DLD1 (cell line): ENCODE data around the gene C9orf85.

Source experiments
- in situ Hi-C: cut with HindIII; loops from 2 replicates; pipeline ENCODE4 v1.10.0; 2017; ENCODE audit warnings: low sequenced_read_pairs

C9orf85 gene

GRCh38 chr9:71901695-71902597 lies 9.5 kb upstream of the C9orf85 start:
- in situ Hi-C loops: no loop called here

DNA sequence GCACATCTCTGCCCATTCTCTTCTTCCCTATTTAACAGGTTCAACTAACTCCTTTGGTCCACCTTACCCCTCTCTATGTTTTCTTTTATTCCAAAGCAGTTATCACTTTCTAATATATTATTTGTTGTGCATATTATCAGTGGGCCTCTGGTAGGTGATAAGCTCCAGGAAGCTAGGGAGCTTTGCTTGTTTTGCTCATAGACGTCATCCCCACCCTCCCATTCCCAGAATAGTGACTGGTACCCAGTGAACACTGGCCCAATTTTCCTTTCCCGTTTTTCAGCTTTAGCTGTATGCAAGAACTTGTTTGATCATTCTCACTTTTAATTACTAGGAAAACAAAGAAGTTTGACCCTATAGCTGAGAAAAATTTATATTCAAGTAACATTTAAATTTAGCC lies 7.4 kb upstream of the C9orf85 start:
- in situ Hi-C loops: no loop called here

GRCh38 chr9:71908825-71909224 lies 2.6 kb upstream of the C9orf85 start:
- in situ Hi-C loops: no loop called here

DNA sequence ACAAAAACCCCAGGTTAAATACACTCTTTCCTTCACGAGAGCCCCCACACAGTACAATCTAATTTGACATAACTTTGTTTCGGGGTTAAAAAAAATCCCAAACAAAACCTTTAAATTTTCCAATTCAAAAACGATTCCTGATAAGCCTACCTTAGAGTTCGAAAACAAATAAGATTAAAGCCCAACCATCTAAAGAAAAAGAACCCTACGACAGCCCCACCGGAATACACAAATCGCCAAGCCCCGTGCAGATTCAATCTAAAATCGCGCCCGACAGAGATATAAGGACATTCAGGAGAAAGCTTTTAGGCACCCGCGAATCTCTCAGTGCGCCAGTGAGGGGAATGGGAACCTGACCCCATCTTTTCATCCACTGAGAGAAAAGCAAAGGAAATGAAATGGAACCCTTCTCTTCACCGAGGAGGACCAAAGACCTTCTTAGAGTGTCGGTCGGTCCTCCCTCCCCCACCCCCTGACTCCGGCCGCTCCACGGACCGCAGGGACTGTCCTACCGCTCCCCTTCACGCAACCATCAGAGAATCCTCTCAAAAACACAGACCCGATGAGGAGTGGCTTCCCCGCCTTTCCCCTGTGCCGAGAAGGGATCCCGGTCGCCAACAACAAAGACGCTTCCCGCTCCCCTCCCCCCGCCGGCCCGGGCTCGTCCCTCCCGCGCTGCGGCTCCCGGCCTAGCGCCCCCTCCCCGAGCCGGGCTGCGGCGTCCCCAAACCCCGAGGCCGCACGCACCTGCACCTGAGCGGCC lies 1.4 kb upstream of the C9orf85 start:
- in situ Hi-C loops: no loop called here

GRCh38 chr9:71910650-71911060 lies 784 bp upstream of the C9orf85 start:
- in situ Hi-C loops: no loop called here

DNA sequence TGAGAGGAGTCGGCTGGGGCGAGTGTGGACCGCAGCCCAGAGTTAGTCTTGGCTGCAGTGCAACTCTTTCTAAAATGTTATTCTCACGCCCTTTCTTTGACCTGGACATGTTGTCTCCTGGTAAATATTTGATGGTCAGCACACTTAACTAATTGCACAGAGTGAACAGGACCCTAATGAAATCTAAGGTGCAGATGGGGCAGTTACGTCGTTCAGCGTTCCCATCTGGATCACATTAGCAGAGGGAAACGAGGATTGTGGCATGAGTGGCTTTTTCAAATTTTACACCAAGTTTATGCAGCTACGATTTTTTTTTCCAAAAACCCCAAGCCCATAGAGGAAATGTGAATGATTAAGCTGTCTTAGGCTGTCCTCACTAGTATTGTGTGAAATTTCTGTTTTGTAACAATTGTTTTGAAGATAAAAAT lies 483 bp downstream of the C9orf85 start:
- in situ Hi-C loops: no loop called here

- in situ Hi-C loops: no loop called here
Measured at GRCh38 chr9:71915495-71915894, 4.1 kb downstream of the C9orf85 start.

GRCh38 chr9:71916834-71917534 lies 5.5 kb downstream of the C9orf85 start:
- in situ Hi-C loops: no loop called here

DNA sequence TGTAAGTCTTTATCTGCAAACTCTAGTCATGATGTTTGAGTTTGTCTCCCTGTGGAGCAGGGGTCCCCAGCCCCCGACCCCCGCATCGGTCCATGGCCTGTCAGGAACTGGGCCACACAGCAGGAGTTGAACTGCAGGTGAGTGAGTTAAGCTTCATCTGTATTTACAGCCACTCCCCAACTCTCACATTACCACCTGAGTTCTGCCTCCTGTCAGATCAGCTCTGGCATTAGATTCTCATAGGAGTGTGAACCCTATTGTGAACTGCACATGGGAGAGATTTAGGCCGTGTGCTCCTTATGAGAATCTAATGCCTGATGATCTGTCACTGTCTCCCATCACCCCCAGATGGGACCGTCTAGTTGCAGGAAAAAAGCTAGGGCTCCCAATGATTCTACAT lies 7.0 kb downstream of the C9orf85 start:
- in situ Hi-C loops: no loop called here

GRCh38 chr9:71920456-71921189 lies 9.2 kb downstream of the C9orf85 start:
- in situ Hi-C loops: no loop called here

- in situ Hi-C loops: no loop called here
Measured at GRCh38 chr9:71921190-71921814, 9.9 kb downstream of the C9orf85 start.

- in situ Hi-C loops: no loop called here
Measured at GRCh38 chr9:71924576-71924975, 13.1 kb downstream of the C9orf85 start.

DNA sequence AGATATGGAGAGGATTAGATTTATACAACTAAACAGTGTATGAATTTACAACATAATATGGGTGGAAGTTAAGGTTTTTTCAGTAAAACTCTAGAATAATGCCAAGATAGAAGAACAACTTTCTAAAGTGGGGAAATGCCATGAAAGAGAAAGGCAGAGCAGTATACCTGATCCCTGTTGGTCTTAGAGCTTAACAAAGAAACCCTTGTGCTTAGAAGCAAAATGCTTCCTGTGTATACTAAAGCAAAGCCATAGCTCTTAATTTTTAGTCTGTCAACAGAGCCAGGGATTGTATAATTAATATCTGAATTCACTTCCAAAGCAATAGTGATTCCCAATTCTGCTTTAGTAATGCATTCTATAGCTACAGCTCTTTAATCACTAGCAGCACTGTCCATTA lies 14.4 kb downstream of the C9orf85 start:
- in situ Hi-C loops: no loop called here

DNA sequence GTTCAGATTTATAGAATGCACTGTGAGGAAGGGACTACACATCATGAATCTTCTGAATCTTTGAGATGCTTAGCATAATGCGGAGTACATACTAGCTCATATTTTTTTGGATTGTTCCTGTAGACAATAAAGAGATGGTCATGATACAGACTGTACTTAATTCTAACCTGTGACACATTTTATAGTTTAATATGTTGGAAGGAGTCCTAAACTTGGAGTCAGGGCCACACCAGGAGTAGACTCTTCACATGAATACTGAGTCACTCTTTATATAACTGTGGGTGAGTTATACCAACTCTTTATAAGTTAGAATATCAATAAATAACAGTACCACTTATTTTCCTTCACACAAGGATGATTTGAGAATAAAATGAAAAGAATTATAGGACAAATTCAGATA lies 16.9 kb downstream of the C9orf85 start:
- in situ Hi-C loops: no loop called here

DNA sequence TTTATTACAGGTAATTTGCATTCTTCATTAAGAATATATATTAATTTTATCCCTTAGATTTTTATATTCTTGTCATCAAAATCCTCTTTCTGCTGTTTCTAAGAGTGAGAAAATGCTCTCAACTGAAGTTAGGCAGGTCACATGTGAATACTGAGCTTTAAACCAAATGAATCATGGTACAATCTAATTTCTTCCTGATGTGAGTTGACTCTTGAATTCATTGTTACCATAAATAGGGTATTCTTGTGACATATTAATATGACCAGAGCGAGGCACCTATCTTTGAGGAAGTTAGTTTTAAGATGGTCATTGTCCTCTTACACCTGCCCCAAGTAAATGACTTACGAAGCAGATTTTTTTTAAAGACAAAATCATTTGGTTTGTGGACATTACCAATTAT lies 17.4 kb downstream of the C9orf85 start:
- in situ Hi-C loops: no loop called here

DNA sequence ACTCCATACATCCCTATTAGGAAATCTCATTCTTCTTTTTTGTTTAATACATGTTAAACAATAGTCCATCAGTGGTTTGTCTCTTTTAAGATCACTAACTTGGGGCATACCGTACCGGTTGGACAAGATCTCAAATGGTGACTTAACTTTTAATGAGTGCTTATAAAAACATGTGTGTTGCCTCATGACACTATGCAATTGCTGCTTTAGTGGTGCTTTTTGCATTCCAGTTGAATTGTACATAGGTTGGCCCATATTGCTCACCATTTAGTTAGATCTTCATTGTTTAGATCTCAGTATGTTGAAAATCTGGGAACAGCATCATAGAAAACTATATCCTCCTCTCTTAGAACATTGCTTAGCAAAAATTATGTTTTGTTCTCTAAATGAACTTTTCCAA lies 17.8 kb downstream of the C9orf85 start:
- in situ Hi-C loops: no loop called here

- in situ Hi-C loops: no loop called here
Measured at GRCh38 chr9:71929791-71930440, 18.5 kb downstream of the C9orf85 start.

DNA sequence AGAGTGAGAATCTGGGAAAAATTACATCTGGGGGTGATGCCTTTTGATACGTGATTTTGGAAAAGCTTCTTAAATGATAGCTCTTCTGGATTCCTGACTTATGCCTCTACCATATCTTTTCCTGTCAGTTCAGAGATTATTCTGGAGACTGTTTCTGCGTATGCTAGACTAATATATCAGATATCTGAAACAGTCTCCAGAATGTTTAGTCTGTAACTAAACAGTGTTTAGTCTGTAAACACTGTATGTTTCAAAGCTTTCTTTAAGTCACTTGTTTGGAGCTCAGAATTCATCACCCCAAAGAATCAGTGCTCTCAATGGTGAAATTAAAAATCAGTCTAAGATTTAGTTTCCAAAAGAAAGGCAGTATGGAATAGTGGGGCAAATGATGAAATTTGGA lies 19.7 kb downstream of the C9orf85 start:
- in situ Hi-C loops: no loop called here

- in situ Hi-C loops: no loop called here
Measured at GRCh38 chr9:71936066-71936465, 24.6 kb downstream of the C9orf85 start.
